22Rv1 (cell line): ENCODE data around the gene NEU4.

Experiments used
- CTCF ChIP-seq: fragments of 450-650 bp; IDR thresholded peaks from 2 replicates; pipeline ENCODE4 v1.5.1; 2017; ENCODE audit warnings: mild to moderate bottlenecking
- ZFX ChIP-seq: fragments of 450-650 bp; IDR thresholded peaks from 2 replicates; pipeline ENCODE4 v1.6.1; 2017; ENCODE audit warnings: antibody characterized with exemption, borderline replicate concordance

- TF ChIP-seq CTCF, result no peak
- no peak for TF ChIP-seq ZFX
Observed at GRCh38 chr2:241857041-241857541, 48.1 kb downstream of the NEU4 start.
